ENCODE results near the gene INS. TPM values are rescaled to one million over a fixed set of nuclear protein-coding genes. Genes with fewer than 3 reads are reported as not detected.

The INS gene
- total RNA-seq, 1 donor: not detected

- no peaks in the 10 kb centered on the region for H3K9me3 ChIP-seq (ENCODE audit: low read depth, low read length)
- H3K4me3 ChIP-seq (ENCODE audit: low read length): no peak overlapping the region
- H3K4me1 ChIP-seq (ENCODE audit: insufficient read depth, low read length): peaks cover 14% of the 10 kb centered on the region
- peaks cover 51% of the 10 kb centered on the region for H3K27me3 ChIP-seq (ENCODE audit: insufficient read depth, low read length)
Observed at GRCh38 chr11:2139621-2140337, 21.2 kb downstream of the INS start.

GRCh38 chr11:2139123-2139521, 21.9 kb downstream of the INS start, which contains the start of gene IGF2:
IGF2 (minus strand) TSS chr11:2139389; CDS start chr11:2135523, 3,866 bp downstream.
- Histone ChIP-seq H3K4me3 (ENCODE audit: low read length) (no peak within 1 kb of the TSS), H3K9me3 (ENCODE audit: low read depth, low read length) (no peaks in the 10 kb centered on the region), H3K27me3 (ENCODE audit: insufficient read depth, low read length) (peaks cover 48% of the 10 kb centered on the region), H3K4me1 (ENCODE audit: insufficient read depth, low read length) (peaks cover 12% of the 10 kb centered on the region)

- H3K4me1 ChIP-seq (ENCODE audit: insufficient read depth, low read length): peaks cover 9% of the 10 kb centered on the region
- H3K27me3 ChIP-seq (ENCODE audit: insufficient read depth, low read length): peaks cover 42% of the 10 kb centered on the region
- H3K4me3 ChIP-seq (ENCODE audit: low read length): no peak overlapping the region
Observed at GRCh38 chr11:2138431-2139122, 22.4 kb downstream of the INS start.

DNA sequence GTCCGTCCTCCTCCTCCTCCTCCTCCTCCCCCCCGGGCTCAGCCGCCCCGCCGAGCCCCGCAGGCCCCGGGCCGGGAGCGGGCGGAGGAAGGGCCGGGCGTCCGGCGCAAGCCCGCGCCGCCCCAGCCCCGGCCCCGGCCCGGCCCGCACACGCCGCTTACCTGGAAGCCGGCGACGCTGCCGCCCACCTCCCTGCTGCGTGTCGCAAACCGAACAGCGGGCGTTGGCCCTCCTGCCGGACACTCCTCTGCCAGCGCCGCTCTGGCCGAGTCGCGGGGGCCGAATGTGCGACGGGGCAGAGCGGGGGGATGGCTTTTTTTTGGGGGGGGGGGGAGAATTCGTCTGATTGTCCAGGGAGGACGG, 23.0 kb downstream of the INS start:
- H3K4me1 ChIP-seq (ENCODE audit: insufficient read depth, low read length): peaks cover 9% of the 10 kb centered on the region
- H3K9me3 ChIP-seq (ENCODE audit: low read depth, low read length): no peaks in the 10 kb centered on the region
- peaks cover 39% of the 10 kb centered on the region for H3K27me3 ChIP-seq (ENCODE audit: insufficient read depth, low read length)
- H3K4me3 ChIP-seq (ENCODE audit: low read length): no peak overlapping the region

More at GRCh38 chr11:2138431-2139122, 22.4 kb downstream of the INS start:
- no peaks in the 10 kb centered on the region for H3K9me3 ChIP-seq (ENCODE audit: low read depth, low read length)

GRCh38 chr11:2137202-2138067, 23.6 kb downstream of the INS start:
- Histone ChIP-seq H3K4me1 (ENCODE audit: insufficient read depth, low read length) (peaks cover 9% of the 10 kb centered on the region), H3K9me3 (ENCODE audit: low read depth, low read length) (no peaks in the 10 kb centered on the region), H3K4me3 (ENCODE audit: low read length) (no peak overlapping the region), H3K27me3 (ENCODE audit: insufficient read depth, low read length) (peaks cover 33% of the 10 kb centered on the region)

DNA sequence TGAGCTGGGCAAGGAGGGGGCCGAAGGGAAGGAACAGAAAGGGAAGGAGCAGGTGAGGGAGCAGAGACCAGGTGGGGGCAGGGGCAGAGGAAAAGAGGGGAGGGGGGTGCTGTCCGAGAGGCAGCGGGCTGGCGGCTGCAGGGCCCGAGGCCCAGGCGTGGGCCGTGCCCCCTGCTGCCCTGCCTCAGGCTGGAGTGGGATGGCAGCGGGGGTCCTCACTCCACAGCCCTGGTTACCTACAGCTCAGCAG, 24.1 kb downstream of the INS start:
- Histone ChIP-seq H3K4me3 (ENCODE audit: low read length) (no peak overlapping the region), H3K4me1 (ENCODE audit: insufficient read depth, low read length) (peaks cover 9% of the 10 kb centered on the region), H3K27me3 (ENCODE audit: insufficient read depth, low read length) (peaks cover 27% of the 10 kb centered on the region), H3K9me3 (ENCODE audit: low read depth, low read length) (no peaks in the 10 kb centered on the region)

- H3K9me3 ChIP-seq (ENCODE audit: low read depth, low read length): no peaks in the 10 kb centered on the region
- H3K4me3 ChIP-seq (ENCODE audit: low read length): no peak overlapping the region
- H3K4me1 ChIP-seq (ENCODE audit: insufficient read depth, low read length): peaks cover 9% of the 10 kb centered on the region
- H3K27me3 ChIP-seq (ENCODE audit: insufficient read depth, low read length): peaks cover 22% of the 10 kb centered on the region
Observed at GRCh38 chr11:2136209-2136951, 24.6 kb downstream of the INS start.

- Histone ChIP-seq H3K4me1 (ENCODE audit: insufficient read depth, low read length) (peaks cover 7% of the 10 kb centered on the region), H3K4me3 (ENCODE audit: low read length) (no peak overlapping the region), H3K9me3 (ENCODE audit: low read depth, low read length) (no peaks in the 10 kb centered on the region), H3K27me3 (ENCODE audit: insufficient read depth, low read length) (peaks cover 16% of the 10 kb centered on the region)
Observed at GRCh38 chr11:2135648-2136201, 25.3 kb downstream of the INS start.

GRCh38 chr11:2135018-2135569, 25.9 kb downstream of the INS start:
- Histone ChIP-seq H3K9me3 (ENCODE audit: low read depth, low read length) (no peaks in the 10 kb centered on the region), H3K4me1 (ENCODE audit: insufficient read depth, low read length) (peaks cover 4% of the 10 kb centered on the region), H3K27me3 (ENCODE audit: insufficient read depth, low read length) (peaks cover 14% of the 10 kb centered on the region), H3K4me3 (ENCODE audit: low read length) (no peak overlapping the region)

- no peak overlapping the region for H3K4me3 ChIP-seq (ENCODE audit: low read length)
- H3K4me1 ChIP-seq (ENCODE audit: insufficient read depth, low read length): peaks cover 4% of the 10 kb centered on the region
- peaks cover 12% of the 10 kb centered on the region for H3K27me3 ChIP-seq (ENCODE audit: insufficient read depth, low read length)
- H3K9me3 ChIP-seq (ENCODE audit: low read depth, low read length): no peaks in the 10 kb centered on the region
Observed at GRCh38 chr11:2134022-2135010, 26.7 kb downstream of the INS start.

DNA sequence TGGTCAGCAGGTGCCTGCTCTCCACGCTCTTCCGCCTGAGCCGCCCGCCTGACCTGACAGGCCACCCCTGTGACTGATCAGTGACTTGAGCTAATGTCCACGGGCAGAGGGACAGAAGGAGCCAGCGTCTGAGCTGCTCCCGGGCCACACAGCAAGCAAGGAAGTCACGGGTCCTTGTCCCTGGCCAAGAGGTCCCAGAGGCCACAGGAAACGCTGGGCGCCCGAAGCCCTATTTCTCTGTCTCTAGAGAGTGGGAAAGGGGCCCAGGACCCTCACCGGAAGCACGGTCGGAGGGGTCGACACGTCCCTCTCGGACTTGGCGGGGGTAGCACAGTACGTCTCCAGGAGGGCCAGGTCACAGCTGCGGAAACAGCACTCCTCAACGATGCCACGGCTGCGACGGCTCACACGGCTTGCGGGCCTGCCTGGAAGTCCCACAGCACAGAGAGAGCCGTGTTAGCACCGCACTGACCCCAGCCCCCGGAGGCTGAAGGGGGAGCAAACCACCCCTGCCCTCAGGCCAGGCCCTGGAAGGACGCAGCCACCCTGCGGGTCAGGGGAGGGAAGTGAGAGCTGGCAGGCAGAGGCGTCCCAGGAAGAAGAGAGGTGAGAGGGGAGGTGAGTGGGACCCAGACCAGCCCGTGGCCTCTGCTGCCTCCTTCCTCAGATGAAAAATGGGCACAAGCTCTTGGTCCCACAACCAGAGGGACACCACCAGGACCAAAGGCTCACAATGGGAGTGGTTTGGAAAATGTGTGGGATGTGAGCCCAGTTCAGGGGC, 27.6 kb downstream of the INS start:
- no peak overlapping the region for H3K4me3 ChIP-seq (ENCODE audit: low read length)
- no peaks in the 10 kb centered on the region for H3K9me3 ChIP-seq (ENCODE audit: low read depth, low read length)
- peaks cover 12% of the 10 kb centered on the region for H3K27me3 ChIP-seq (ENCODE audit: insufficient read depth, low read length)
- H3K4me1 ChIP-seq (ENCODE audit: insufficient read depth, low read length): peaks cover 4% of the 10 kb centered on the region

GRCh38 chr11:2132874-2133240, 28.2 kb downstream of the INS start:
- no peak overlapping the region for H3K4me3 ChIP-seq (ENCODE audit: low read length)
- H3K4me1 ChIP-seq (ENCODE audit: insufficient read depth, low read length): peaks cover 4% of the 10 kb centered on the region
- no peaks in the 10 kb centered on the region for H3K9me3 ChIP-seq (ENCODE audit: low read depth, low read length)
- peaks cover 12% of the 10 kb centered on the region for H3K27me3 ChIP-seq (ENCODE audit: insufficient read depth, low read length)

DNA sequence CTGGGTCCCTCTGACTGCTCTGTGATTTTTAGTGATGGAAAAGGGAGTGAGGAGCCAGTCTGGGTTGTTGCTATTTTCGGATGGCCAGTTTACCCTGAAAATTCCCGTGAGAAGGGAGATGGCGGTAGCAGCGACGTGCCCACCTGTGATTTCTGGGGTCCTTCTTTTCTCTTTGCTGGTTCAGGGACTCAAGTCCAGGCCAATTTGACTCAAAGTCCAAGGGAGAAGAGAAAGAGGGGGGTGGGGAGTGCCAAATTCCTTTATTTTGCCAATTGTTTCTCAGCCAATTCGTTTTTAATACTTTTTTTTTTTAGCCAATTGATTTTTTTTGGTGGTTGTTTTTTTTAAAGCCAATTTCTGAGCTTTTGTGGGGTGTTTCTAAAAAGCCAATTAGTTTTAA, 28.8 kb downstream of the INS start:
- Histone ChIP-seq H3K27me3 (ENCODE audit: insufficient read depth, low read length) (peaks cover 10% of the 10 kb centered on the region), H3K4me1 (ENCODE audit: insufficient read depth, low read length) (no peaks in the 10 kb centered on the region), H3K4me3 (ENCODE audit: low read length) (no peak overlapping the region), H3K9me3 (ENCODE audit: low read depth, low read length) (no peaks in the 10 kb centered on the region)
